Femur (tissue), 1 donor: Measurements from ENCODE around the gene PDYN.
A peak's percentile ranks its signal among the peaks of the same experiment; 100 is the strongest.

Experiments
- DNase-seq: peaks from one replicate; pipeline ENCODE4 v3.0.0-alpha.2; 2017

Gene PDYN

DNA sequence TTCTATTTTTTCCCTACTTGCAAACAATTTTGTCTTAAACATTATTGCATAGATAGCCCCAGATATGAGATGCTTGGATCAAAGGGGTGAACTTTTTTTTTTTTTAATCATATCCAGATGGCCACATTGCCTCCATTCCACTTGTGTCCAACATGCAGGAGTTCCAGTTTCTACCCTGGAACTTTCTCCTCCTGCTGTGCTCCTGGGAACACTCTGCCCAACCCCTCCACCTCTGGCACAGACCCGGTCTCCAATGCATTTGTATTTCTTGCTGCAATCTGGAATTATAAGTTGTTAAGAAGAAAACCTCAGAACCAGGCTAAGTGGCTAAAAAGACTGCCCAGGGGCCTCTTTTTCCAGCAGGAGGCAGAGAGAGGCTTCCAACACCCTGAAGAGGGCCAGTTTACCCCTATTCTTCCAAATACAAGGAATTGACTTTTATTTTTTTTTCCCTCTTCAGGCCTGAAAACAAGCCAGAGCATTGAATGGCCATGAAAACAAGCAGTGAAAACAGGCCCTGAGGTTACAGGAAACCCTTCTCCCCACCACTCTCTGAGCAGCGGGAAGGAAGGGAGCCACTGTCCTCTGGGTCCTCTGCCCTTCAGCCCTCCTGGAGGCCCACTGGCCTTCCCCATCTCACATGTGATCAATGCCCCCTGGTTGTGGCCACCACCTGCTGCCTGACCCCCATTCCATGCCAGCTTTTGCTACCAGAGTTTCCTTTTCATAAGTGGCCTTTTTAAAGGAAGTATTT, 44.3 kb downstream of the PDYN start:
- peak; percentile 27 for DNase-seq

DNA sequence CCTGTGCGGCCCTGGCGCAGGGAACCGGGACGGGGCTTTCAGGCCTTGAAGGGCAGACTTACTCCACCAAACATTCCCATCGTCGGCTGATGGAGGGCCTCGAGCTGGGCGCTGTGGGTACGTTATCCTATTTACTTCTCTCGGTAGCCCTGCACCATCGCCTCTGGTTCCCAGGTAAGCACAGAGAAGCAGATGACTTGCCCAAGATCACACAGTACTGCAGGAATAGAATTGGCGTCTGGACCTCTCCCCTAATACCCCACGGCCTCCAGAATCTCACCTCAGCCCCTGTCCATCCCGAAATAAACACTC, 46.4 kb downstream of the PDYN start:
- peak; percentile 16 for DNase-seq

DNA sequence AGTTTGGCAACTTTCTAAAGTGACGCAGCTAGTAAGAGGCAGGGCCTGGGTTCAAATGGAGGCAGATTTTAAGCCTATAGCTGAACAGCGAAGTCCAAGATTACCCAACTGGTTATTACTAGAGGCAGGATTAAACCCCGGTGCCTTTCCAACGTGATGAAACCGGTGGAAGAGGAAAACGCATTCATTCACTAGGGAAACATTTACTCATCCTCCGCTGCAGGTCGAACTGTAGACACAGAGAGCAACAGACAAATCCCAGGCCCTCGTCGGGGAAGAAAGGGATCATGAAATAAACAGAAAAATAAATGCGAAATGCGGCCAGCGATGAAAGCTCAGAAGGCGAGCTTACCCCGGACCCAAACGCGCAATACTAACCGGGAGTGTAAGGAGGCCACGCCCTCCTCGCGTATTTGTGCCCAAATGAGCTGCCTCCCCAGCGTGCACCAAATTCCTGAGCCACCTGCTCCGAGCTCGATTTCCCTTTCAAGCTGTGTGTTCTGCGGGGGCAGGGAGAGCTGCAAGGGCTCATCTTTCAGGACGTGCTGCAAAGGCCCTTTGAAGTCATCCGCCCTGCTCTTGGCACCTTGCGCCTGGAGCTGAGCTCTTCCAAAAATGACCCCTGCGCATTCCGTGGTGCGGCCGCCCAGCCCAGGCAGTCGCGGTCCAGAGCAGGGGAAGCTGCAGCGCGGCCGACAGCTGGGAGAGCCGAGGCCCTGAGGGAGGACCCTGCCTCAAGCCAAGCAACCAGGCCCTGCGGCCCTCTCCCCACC, 46.9 kb downstream of the PDYN start:
- peak; percentile 76 for DNase-seq

DNA sequence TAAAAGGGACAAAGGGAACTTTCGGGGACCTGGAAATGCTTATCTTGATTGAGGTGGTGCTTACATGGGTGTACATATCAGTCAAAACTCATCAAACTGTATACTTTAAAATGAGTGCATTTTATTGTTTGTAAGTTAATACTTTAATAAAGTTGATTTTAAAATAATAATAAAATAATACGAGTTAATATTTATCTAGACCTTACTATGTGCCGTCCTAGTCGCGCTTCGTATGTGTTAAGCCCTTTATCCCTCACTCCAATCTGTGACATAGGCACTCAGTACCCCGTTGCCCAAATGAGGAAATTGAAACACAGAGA, 47.5 kb downstream of the PDYN start:
- no peak for DNase-seq

DNA sequence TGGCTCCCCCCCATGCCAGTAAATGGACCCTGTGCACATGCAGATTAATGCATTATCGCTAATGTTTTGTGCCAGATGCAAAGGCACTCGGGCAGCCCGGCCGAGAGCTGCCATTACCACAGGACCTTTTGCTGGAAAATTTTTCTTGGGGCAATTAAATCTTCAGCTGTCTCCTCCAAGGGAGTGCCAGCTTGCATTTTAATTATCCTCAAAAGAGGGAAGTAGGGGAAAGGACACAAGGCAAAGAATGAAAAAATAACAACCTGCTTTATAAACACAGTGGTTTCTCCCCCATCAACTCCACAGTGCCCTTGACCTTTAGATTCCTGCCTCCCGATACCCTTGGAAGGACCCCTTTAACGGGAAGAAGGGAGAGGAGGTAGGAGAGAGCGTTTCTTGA, 48.2 kb downstream of the PDYN start:
- DNase-seq = no peak

DNA sequence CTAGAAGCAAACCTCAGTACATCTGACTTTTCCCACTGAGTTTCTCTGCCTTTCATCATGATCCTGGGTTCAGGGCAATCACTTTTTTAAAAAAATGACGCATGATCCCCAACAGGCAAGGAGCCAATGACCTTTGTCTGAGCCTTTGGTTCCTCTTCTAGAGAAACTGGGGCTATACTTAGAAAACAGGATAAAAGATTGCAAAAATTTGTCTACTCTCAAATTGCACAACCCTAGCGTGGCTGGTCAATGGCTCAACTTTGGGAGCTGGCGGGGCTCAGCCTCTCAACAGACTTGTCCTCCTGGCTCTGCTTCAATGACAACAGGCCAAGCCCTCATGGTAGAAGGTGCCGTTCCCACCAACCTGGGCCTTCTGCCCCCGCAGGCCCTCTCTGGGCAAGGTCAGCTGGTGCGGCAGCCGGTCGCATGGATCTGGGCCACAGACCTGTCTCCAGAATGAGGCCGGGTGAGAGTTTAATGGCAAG, 48.7 kb downstream of the PDYN start:
- DNase-seq = peak; percentile 58

DNA sequence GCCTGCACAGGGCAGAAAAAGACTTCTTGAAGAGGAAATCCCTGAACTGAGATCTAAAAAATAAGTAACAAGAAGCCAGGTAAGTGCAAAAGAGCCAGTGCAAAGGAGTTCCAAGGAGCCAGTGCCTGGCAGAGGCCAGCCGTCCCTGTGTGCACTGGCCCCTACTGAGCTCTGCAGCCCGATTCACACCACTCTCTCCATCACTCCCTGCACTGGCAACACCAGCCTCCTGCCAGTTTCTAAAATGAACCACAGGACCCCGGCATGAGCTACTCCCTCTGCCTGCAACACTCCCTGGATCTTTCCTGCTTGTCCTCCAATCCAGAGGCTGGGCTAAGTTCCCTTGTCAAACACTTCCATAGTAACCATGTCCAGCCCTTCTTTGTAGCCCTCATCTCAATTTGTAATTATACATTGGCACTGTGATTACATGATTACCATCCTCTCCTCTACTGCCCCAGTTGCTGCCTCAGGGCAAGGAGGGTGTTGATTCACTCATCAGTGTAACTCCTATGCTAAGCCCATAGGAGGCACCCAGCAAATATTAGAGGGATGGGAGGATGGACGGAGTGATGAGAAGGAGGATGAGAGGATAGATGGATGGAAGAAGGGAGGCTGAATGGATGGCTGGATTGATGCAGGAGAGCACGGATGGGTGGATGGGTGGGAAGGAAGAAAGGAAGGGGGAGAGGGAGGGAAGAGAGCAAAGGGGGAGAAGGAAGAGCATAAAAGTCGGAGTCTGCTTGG, 49.3 kb downstream of the PDYN start:
- no peak for DNase-seq

DNA sequence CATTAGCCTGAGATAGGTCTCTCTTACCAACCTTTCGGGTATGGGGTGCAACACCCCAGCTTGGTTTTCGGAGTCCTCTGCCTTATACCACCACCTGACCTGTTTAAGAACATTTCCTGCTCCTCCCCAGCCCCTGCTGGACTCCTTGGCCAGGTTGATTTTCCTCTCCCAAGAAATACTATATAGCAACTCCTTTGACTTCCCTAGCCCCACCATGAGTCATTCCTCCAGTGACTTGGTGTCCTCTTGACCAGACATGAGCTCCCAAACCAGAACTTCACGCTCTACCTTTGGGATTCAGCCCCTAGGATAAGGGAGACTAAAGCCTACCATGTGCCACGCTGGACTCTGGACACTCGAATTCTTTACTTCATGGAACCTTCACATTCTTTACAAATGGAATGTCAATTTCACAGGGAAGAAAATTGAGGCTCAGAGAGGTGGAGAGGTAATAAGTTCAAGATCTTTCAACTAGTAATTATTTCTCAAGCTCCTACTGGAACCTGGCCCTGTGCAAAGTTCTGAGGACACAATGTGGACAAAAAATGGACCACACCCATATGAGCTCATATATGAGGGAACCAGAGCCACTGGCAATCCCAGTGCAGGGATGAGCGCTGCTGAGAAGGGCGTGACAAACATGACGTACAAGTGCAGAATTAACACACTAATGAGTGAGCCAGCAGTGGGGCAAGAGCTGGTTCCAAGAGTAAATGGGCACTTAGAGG, 50.4 kb downstream of the PDYN start:
- DNase-seq = no peak

DNA sequence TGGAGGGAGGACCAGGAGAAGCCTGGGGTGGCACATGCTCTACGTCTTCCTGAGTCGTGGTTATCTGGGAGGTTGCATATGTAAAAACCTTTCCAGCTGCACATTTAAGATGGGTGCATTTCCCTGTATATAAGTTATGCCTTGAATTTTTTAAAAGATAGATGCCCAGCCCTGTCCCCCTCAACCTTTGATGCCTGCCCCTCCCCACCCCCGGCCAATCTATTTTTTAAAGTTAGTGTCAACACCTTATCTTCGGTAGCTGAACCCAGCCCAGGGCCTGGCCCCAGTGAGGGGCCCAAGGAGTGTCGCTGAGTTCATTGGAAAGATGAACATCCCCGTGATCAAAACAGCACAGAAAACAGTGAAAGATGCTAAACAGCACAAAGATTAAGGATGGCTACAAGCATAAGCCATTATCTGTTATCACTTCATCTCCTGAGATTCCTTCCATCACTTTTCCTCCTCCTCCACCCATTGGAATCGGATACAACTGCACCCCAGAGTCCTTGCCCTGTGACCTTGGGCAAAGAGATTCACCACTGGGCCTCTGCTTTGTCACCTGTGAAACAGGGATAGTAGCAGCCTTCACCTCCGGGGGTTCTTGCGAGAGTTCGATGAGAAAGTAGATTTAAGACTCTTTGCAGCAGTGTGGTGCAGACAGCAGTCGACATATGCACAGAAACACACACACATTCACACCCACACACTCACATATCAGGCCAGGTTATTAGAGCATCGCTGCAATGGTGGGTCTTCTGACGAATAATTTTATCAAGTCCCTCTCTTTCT, 51.2 kb downstream of the PDYN start:
- DNase-seq = no peak

DNA sequence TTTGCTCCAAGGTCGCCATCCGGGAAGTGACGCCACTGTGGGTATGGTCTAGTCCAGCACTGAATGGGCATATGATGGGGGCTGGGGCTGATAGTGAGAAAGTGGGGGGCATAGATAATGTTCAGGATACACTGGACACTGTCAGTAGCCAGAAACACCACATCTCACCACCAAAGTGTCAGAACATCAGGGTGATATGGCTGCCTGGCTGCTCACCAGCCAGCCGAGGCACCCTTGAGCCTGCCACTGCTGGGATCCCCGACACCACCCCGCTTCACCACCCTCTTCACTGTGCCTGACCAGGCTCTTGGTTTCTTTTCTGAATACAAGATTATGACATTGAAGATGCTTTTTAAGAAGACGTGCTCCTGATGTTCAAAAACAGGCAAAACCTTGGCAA, 51.8 kb downstream of the PDYN start:
- no peak for DNase-seq

DNA sequence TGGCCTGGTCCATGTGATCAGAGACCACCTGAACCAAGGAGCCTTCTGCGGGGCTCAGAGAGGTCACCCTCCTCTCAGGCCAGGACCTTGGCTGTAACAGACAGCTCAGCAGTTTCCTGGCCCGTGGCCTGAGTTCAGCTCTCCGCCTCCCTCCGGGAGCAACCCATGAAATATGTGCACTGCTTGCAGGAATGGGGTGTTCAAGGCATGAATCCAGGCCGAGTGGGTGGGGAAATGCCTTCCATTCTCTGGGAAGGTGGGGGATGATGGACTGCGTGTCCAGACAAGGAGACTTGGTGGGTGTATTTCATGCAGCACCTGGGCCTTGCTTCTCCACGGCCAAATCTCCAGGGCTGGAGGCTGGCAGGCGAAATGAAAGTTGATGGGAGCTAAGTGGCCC, 52.6 kb downstream of the PDYN start:
- no peak for DNase-seq

DNA sequence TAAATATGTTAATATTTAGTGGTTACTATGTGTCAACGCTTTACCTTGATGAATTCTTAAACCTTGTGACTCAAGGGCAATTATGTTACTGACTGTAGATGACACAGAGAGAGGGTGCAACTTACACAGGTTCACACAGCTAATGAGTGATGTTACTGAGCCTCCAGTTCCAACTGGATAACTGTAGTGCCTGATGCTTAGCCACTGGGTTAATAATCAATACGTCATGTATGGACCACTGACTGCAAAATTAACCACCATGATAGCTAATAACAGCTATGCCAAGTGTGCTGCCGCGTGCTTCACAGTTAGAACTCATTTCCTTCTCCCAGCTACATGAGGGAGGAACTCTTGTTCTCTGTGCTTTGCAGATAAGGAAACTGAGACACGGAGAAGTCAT, 53.3 kb downstream of the PDYN start:
- no peak for DNase-seq

DNA sequence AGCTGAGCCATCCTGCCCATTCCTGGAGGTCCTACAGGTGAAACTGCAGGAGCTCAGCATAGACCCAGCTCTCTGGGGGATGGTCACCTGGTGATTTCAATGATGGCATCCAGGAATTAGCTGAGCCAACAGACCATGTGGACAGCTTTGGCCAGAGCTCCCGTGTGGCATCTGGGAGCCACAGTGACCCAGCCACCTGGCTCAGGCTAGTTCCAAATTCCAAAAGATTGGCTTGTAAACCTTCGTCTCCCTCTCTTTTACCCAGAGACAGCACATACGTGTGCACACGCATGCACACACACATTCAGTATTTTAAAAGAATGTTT, 54.6 kb downstream of the PDYN start:
- no peak for DNase-seq

DNA sequence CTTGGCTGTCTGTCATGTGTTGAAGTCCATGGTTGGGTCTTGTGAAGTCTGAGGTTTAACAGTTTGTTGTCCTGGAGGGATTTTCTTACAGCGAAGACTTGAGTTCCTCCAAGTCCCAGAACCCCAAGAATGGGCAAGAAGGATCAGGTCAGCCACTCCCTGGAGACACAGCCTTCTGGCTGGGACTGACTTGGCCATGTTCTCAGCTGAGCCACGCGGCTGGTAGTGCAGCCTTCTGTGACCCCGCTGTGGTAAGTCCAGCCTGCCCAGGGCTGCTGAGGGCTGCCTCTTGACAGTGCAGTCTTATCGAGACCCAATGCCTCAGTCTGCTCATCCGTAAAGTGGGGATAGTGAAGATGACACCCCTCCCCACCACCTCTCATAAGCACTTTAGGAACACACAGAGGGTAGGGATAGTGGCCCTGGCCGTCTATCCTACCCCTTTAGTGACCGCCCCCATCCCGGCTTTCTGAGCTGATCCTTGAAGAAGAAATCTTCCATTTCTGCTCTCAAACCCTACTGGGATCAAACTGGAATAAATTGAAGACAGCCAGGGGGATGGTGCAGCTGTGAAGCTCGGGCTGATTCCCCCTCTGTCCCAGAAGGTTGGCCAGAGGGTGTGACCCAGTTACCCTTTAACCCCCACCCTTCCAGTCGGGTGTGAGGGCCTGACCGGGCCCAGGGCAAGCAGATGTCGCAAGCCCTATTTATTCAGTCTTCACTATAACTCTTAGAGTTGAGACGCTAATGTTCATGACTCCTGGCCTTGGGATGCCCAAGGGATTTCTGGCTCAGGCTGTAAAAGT, 55.2 kb downstream of the PDYN start:
- no peak for DNase-seq

DNA sequence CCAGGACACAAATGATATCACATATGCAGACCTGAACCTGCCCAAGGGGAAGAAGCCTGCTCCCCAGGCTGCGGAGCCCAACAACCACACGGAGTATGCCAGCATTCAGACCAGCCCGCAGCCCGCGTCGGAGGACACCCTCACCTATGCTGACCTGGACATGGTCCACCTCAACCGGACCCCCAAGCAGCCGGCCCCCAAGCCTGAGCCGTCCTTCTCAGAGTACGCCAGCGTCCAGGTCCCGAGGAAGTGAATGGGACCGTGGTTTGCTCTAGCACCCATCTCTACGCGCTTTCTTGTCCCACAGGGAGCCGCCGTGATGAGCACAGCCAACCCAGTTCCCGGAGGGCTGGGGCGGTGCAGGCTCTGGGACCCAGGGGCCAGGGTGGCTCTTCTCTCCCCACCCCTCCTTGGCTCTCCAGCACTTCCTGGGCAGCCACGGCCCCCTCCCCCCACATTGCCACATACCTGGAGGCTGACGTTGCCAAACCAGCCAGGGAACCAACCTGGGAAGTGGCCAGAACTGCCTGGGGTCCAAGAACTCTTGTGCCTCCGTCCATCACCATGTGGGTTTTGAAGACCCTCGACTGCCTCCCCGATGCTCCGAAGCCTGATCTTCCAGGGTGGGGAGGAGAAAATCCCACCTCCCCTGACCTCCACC, 56.4 kb downstream of the PDYN start:
- no peak for DNase-seq

DNA sequence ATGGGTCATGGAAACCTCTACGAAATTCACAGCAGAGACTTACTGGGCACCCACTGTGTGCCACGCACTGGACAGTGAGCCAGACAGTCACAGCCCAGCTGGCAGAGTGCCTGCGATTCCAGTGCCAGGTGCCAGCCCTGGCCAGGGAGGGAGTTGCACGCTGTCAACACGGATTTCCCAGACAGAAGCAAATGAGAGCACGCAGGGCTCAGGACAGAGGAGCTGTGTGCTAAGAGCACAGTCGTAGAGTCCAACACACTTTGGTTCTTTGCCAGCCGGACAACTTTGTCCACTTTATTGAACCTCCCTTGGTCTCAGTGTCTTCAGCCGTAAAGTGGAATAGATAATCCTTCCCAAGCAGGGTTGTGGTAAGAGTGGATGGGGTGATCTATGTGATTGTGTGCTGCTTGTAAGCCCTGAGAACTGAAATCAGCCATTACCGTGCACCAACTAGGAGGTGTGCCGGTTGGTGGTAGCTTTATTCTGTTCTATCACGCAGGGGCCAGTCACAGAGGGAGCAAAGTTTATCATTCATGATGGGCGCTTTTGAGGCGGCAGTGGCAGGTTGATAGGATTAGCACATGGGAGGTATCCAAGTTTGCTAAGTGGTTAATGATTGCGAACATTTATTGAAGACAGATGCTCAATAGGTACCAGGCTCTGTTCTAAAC, 58.0 kb downstream of the PDYN start:
- peak; percentile 56 for DNase-seq

DNA sequence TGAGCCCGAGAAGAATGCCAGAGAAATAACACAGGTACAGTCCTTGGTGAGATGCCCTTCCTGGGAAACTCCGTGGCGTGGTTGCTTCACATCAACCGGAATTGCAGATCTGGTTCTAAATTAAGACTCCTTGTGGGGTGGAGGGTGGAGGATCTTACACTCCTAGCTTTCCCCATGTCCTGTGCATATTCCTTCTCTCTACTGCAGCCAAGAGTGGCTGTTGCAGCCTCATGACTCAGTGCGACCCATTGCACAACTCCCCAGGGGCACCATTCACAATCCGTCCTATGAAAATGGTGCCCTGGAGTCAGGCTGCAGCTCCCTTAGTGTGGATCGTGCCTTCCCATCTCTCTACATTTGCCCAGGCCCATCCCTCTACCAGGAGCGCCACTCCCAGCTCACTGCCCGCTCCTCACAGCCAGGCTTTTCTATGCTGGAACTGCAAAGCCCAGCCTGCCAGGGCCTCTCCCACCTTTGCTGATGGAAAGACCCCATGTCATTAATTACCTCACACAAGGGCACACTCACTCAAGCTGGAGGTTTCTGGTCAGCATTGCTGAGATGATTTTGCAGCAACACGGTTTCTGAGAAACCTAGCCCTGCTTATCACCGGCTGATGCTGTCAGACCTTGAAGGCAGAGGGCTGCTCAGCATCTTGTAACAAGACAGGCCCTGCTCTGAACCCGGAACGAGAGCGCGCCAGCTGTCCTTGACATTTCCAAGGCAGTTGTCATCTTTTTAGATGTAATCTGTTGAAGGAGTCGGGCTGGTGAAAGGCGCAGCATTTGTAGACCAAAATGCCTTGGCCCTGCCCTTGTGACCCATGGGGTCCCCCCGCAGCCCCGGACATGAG, 58.9 kb downstream of the PDYN start:
- no peak for DNase-seq

DNA sequence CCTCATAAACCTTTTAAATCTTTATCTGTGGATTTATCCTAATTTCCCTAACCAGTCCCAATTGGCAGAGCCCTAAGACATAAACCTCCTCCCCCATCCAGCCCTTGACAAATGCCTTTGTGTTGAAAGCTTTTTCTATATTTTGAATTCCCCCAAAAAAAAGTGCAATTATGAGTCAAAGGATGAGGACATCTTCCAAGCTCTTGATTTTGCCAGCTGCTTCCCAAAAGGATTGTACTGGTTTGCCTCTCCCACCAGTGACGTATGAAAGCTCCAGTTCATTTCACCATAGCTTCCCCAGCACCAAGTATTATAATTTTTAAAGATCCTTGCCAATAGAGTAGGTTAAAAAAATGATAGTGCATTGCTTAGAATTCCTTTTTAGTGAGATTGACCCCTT, 59.7 kb downstream of the PDYN start:
- no peak for DNase-seq

DNA sequence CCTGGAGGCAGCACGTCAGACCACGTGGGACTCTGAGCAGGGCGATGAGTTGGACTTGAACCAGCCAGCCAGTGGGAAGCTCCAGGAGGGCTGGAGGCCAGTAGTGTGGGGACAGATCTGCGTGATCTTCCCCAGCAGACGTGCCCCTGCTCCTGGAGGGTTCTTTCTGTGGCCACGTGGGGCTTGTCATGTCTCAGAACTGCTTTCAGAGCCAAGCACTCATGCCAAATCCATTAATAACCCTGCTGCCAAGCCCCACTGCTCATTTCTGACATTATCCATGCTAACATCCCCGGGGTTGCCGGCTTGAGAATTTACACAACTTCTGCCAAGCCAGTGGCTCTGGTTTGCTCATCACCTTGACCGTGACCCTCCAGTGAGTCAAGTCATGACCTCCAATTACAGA, 60.4 kb downstream of the PDYN start:
- DNase-seq = peak; percentile 37

DNA sequence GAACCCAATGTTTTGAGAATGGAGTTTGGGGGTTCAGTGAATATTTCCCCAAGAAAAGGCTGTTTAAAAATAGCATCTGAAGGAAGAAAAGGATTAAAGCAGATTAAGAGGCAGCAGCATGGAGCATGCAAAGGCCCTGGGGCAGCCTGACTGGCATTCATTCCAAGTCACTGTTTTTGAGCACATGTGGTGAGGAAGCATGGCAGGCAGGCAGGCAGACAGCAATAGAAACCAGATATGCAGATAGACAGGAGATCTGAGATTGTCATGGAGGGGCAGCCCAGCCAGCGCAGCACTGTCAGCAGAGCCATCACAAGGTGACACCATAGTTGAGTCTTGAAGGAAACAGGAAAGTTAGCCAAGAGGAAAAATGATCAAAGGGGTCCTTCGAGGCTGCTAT, 60.9 kb downstream of the PDYN start:
- DNase-seq = no peak
